GDM1 (cell line): ENCODE measurements around the gene ANO8.
"Not testable (repeated sequence)": the region's sequence is repeated elsewhere in the genome, so short reads cannot be mapped to it uniquely, and the experiment has no call there.

Source experiments
- DNase-seq: peaks from one replicate; lab custom pipeline; 2025; lab: John Stamatoyannopoulos, UW

The ANO8 gene

GRCh38 chr19:17286263-17286662 lies 48.4 kb downstream of the ANO8 start:
- no peak for DNase-seq

- no peak for DNase-seq
Measured at GRCh38 chr19:17285415-17286135, 49.1 kb downstream of the ANO8 start.

GRCh38 chr19:17283504-17283996 lies 51.1 kb downstream of the ANO8 start:
- no peak for DNase-seq

GRCh38 chr19:17282488-17283125 lies 52.0 kb downstream of the ANO8 start:
- peak; percentile 64 for DNase-seq

- DNase-seq, result no peak
Measured at GRCh38 chr19:17281391-17282304, 53.0 kb downstream of the ANO8 start, which contains the start of gene ANKLE1. Gene ANKLE1 (plus strand): TSS chr19:17281901. CDS start chr19:17281921, 20 bp downstream.

- no peak for DNase-seq
Measured at GRCh38 chr19:17279436-17279835, 55.2 kb downstream of the ANO8 start.

- no peak for DNase-seq
Measured at GRCh38 chr19:17275441-17276175, 59.0 kb downstream of the ANO8 start.

GRCh38 chr19:17274892-17275291 lies 59.8 kb downstream of the ANO8 start:
- not testable (repeated sequence) for DNase-seq
